Measurements from ENCODE around the gene SPRYD4. TPM values are rescaled to one million over a fixed set of nuclear protein-coding genes. Genes with fewer than 3 reads are reported as not detected.
A peak's percentile ranks its signal among the peaks of the same experiment; 100 is the strongest.
"Not testable (repeated sequence)": the region's sequence is repeated elsewhere in the genome, so short reads cannot be mapped to it uniquely, and the experiment has no call there.

The SPRYD4 gene
- polyA plus RNA-seq, 4 donors, result 1.4 to 4.7 (median 2.6) TPM

DNA sequence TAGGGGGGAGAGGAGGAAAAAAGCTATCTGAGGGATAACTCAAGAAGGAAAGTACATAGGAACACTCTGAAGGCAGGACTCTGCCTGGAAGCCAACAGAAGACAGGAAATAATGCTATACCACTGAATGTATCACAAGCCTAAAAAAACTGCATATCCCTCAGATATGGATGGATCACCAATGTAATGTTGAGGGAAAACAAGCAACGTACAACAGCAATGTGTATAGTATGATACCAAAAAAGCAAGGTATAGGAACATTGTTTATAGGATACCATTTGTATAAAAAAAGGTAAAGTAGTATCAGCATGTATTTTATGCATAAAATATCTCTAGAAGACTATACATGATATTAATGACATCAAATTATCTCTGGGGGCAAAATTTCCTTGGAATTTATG is 16.2 kb downstream of the SPRYD4 start:
- FAIRE-seq (no peak), DNase-seq (no peak)
- Histone ChIP-seq H3K4me1 (ENCODE audit: control insufficient read depth in 3 of 3, insufficient read depth in 2 of 3, low read depth in 1 of 3, low read length in 2 of 3) (peaks cover 0 to 14% (median 4%) of the 10 kb centered on the region in 3 donors), H3K4me3 (ENCODE audit: low read depth in 1 of 3, low read length in 3 of 3) (no peak overlapping the region), H3K27ac (ENCODE audit: low read depth in 1 of 3, low read length in 2 of 3) (no peak overlapping the region), H3K27me3 (ENCODE audit: control insufficient read depth in 3 of 3, insufficient read depth in 3 of 3, low read length in 3 of 3) (peaks cover 0 to 20% (median 1%) of the 10 kb centered on the region in 3 donors), H3K36me3 (ENCODE audit: control insufficient read depth in 3 of 3, insufficient read depth in 2 of 3, low read depth in 1 of 3, low read length in 3 of 3) (peaks cover 0 to 2% (median 0%) of the 10 kb centered on the region in 3 donors), H3K9me3 (ENCODE audit: control insufficient read depth in 2 of 2, insufficient read depth in 1 of 2, low read depth in 1 of 2, low read length in 1 of 2) (peaks cover 0 to 4% of the 10 kb centered on the region in 2 donors)
- WGBS, 3 donors, result 83 to 100% (median 97%) methylated on average over 1 of the region's 1 CpG

DNA sequence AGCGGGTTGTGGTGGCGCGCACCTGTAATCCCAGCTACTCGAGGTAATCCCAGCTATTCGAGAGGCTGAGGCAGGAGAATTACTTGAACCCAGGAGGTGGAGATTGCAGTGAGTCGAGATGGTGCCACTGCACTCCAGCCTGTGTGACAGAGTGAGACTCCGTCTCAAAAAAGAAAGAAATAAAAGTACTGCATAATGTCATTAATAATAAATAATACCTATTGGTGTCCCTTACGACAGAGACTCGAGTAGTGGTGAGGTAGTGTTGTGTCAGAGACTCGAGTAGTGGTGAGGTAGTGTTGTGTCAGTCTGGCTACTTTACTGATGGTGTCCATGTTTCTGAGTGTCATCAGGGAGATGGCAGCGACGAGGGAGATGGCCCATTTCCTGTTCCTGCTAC is 18.3 kb downstream of the SPRYD4 start:
- Histone ChIP-seq H3K36me3 (ENCODE audit: control insufficient read depth in 3 of 3, insufficient read depth in 2 of 3, low read depth in 1 of 3, low read length in 3 of 3) (no peaks in the 10 kb centered on the region), H3K27ac (ENCODE audit: low read depth in 1 of 3, low read length in 2 of 3) (no peak overlapping the region), H3K9me3 (ENCODE audit: control insufficient read depth in 2 of 2, insufficient read depth in 1 of 2, low read depth in 1 of 2, low read length in 1 of 2) (peaks cover 0 to 4% of the 10 kb centered on the region in 2 donors), H3K4me3 (ENCODE audit: low read depth in 1 of 3, low read length in 3 of 3) (no peak overlapping the region), H3K27me3 (ENCODE audit: control insufficient read depth in 3 of 3, insufficient read depth in 3 of 3, low read length in 3 of 3) (peaks cover 0 to 23% (median 1%) of the 10 kb centered on the region in 3 donors), H3K4me1 (ENCODE audit: control insufficient read depth in 3 of 3, insufficient read depth in 2 of 3, low read depth in 1 of 3, low read length in 2 of 3) (peaks cover 0 to 14% (median 4%) of the 10 kb centered on the region in 3 donors)
- FAIRE-seq (no peak), DNase-seq (no peak)
- 84 to 87% (median 85%) methylated on average over 12 of the region's 12 CpGs for WGBS, 3 donors

DNA sequence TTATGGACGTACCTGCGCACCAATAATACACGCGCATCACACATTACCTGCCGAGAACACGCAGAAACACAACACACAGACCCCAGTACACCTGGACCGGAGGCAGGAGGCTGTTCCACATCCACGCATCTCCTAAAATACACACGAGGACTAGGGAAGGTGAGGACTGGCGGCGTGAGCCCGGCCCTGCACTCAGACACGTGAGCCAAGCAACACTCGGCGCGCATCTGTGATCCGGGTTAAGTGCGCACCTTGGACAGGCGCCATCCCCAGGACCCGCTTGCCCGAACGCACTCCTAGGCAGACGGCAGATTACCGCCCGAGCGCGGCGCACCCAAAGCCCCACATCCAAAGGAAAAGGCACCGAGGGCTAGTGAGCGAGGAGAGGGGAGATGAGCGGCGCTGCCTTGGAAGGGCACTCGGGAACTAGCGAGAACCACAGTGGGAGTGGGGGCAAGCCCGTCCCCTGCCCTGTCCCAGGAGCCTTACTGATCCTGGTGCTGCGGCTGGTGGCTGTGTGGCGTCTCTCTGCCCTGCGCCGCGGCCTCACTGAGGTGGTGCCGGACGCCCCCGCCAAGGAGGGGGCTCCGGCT is 19.2 kb downstream of the SPRYD4 start:
- Histone ChIP-seq H3K27ac (ENCODE audit: low read depth in 1 of 3, low read length in 2 of 3) (peak overlapping the region in 1 of 3 donors; percentile 11), H3K27me3 (ENCODE audit: control insufficient read depth in 3 of 3, insufficient read depth in 3 of 3, low read length in 3 of 3) (peaks cover 0 to 23% (median 1%) of the 10 kb centered on the region in 3 donors), H3K4me3 (ENCODE audit: low read depth in 1 of 3, low read length in 3 of 3) (peak overlapping the region; percentile 45 to 58 (median 49)), H3K9me3 (ENCODE audit: control insufficient read depth in 2 of 2, insufficient read depth in 1 of 2, low read depth in 1 of 2, low read length in 1 of 2) (peaks cover 0 to 4% of the 10 kb centered on the region in 2 donors), H3K36me3 (ENCODE audit: control insufficient read depth in 3 of 3, insufficient read depth in 2 of 3, low read depth in 1 of 3, low read length in 3 of 3) (no peaks in the 10 kb centered on the region), H3K4me1 (ENCODE audit: control insufficient read depth in 3 of 3, insufficient read depth in 2 of 3, low read depth in 1 of 3, low read length in 2 of 3) (peaks cover 0 to 14% (median 4%) of the 10 kb centered on the region in 3 donors)
- FAIRE-seq, result no peak
- peak; percentile 34 to 69 for DNase-seq
- 1 to 5% (median 5%) methylated on average over 43 to 44 of the region's 44 CpGs for WGBS, 3 donors

- H3K36me3 ChIP-seq (ENCODE audit: control insufficient read depth in 3 of 3, insufficient read depth in 2 of 3, low read depth in 1 of 3, low read length in 3 of 3), result no peaks in the 10 kb centered on the region
- H3K4me3 ChIP-seq (ENCODE audit: low read depth in 1 of 3, low read length in 3 of 3), result peak within 1 kb of the TSS; percentile 45 to 58 (median 49)
- peak within 1 kb of the TSS in 1 of 3 donors; percentile 11 for H3K27ac ChIP-seq (ENCODE audit: low read depth in 1 of 3, low read length in 2 of 3)
- peaks cover 0 to 4% of the 10 kb centered on the region in 2 donors for H3K9me3 ChIP-seq (ENCODE audit: control insufficient read depth in 2 of 2, insufficient read depth in 1 of 2, low read depth in 1 of 2, low read length in 1 of 2)
- peak; percentile 87 to 89 for DNase-seq
- peaks cover 0 to 23% (median 1%) of the 10 kb centered on the region in 3 donors for H3K27me3 ChIP-seq (ENCODE audit: control insufficient read depth in 3 of 3, insufficient read depth in 3 of 3, low read length in 3 of 3)
- peaks cover 0 to 14% (median 4%) of the 10 kb centered on the region in 3 donors for H3K4me1 ChIP-seq (ENCODE audit: control insufficient read depth in 3 of 3, insufficient read depth in 2 of 3, low read depth in 1 of 3, low read length in 2 of 3)
- 16 to 22% (median 20%) methylated on average over 57 to 59 of the region's 59 CpGs for WGBS, 3 donors
- FAIRE-seq, result no peak
Observed at GRCh38 chr12:56488041-56488955, 19.9 kb downstream of the SPRYD4 start, which contains the start of gene GLS2. Gene GLS2 (minus strand): TSS chr12:56488161. CDS start chr12:56488118, 43 bp downstream.

- Histone ChIP-seq H3K4me1 (ENCODE audit: control insufficient read depth in 3 of 3, insufficient read depth in 2 of 3, low read depth in 1 of 3, low read length in 2 of 3) (peaks cover 0 to 14% (median 4%) of the 10 kb centered on the region in 3 donors), H3K4me3 (ENCODE audit: low read depth in 1 of 3, low read length in 3 of 3) (no peak overlapping the region), H3K36me3 (ENCODE audit: control insufficient read depth in 3 of 3, insufficient read depth in 2 of 3, low read depth in 1 of 3, low read length in 3 of 3) (no peaks in the 10 kb centered on the region), H3K9me3 (ENCODE audit: control insufficient read depth in 2 of 2, insufficient read depth in 1 of 2, low read depth in 1 of 2, low read length in 1 of 2) (peaks cover 0 to 22% of the 10 kb centered on the region in 2 donors), H3K27ac (ENCODE audit: low read depth in 1 of 3, low read length in 2 of 3) (no peak overlapping the region), H3K27me3 (ENCODE audit: control insufficient read depth in 3 of 3, insufficient read depth in 3 of 3, low read length in 3 of 3) (peaks cover 0 to 23% (median 1%) of the 10 kb centered on the region in 3 donors)
- DNase-seq (peak; percentile 37 to 54), FAIRE-seq (no peak)
Observed at GRCh38 chr12:56490360-56490759, 22.0 kb downstream of the SPRYD4 start.

DNA sequence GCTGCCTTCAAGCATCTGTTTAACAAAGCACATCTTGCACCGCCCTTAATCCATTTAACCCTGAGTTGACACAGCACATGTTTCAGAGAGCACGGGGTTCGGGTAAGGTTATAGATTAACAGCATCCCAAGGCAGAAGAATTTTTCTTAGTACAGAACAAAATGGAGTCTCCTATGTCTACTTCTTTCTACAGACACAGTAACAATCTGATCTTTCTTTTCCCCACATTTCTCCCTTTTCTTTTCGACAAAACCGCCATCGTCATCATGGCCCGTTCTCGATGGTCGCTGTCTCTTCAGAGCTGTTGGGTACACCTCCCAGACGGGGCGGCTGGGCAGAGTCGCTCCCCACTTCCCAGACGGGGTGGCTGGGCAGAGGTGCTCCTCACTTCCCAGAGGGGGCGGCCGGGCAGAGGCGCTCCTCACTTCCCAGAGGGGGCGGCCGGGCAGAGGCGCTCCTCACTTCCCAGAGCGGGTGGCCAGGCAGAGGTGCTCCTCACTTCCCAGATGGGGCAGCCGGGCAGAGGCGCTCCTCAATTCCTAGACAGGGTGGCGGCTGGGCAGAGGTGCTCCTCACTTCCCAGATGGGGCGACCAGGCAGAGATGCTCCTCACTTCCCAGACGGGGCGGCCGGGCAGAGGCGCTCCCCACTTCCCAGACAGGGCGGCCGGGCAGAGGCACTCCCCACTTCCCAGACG is 25.2 kb downstream of the SPRYD4 start:
- H3K27ac ChIP-seq (ENCODE audit: low read depth in 1 of 3, low read length in 2 of 3); H3K4me3 ChIP-seq (ENCODE audit: low read depth in 1 of 3, low read length in 3 of 3); H3K36me3 ChIP-seq (ENCODE audit: control insufficient read depth in 3 of 3, insufficient read depth in 2 of 3, low read depth in 1 of 3, low read length in 3 of 3); DNase-seq; FAIRE-seq; H3K4me1 ChIP-seq (ENCODE audit: control insufficient read depth in 3 of 3, insufficient read depth in 2 of 3, low read depth in 1 of 3, low read length in 2 of 3): not testable (repeated sequence)
- WGBS, 3 donors, result 89 to 91% (median 90%) methylated on average over 30 to 31 of the region's 31 CpGs
- peaks cover 0 to 22% of the 10 kb centered on the region in 2 donors for H3K9me3 ChIP-seq (ENCODE audit: control insufficient read depth in 2 of 2, insufficient read depth in 1 of 2, low read depth in 1 of 2, low read length in 1 of 2)
- H3K27me3 ChIP-seq (ENCODE audit: control insufficient read depth in 3 of 3, insufficient read depth in 3 of 3, low read length in 3 of 3), result peaks cover 0 to 21% (median 1%) of the 10 kb centered on the region in 3 donors

DNA sequence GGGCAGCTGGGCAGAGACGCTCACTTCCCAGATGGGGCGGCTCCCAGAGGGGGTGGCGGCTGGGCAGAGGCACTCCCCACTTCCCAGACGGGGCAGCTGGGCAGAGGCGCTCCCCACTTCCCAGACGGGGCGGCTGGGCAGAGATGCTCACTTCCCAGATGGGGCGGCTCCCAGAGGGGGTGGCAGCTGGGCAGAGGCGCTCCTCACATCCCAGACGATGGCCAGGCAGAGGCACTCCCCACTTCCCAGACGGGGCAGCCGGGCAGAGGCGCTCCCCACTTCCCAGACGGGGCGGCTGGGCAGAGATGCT is 25.7 kb downstream of the SPRYD4 start:
- 93 to 97% (median 93%) methylated on average over 14 to 15 of the region's 15 CpGs for WGBS, 3 donors
- FAIRE-seq; H3K36me3 ChIP-seq (ENCODE audit: control insufficient read depth in 3 of 3, insufficient read depth in 2 of 3, low read depth in 1 of 3, low read length in 3 of 3); H3K27ac ChIP-seq (ENCODE audit: low read depth in 1 of 3, low read length in 2 of 3); DNase-seq; H3K4me1 ChIP-seq (ENCODE audit: control insufficient read depth in 3 of 3, insufficient read depth in 2 of 3, low read depth in 1 of 3, low read length in 2 of 3); H3K4me3 ChIP-seq (ENCODE audit: low read depth in 1 of 3, low read length in 3 of 3): not testable (repeated sequence)
- Histone ChIP-seq H3K9me3 (ENCODE audit: control insufficient read depth in 2 of 2, insufficient read depth in 1 of 2, low read depth in 1 of 2, low read length in 1 of 2) (peaks cover 0 to 19% of the 10 kb centered on the region in 2 donors), H3K27me3 (ENCODE audit: control insufficient read depth in 3 of 3, insufficient read depth in 3 of 3, low read length in 3 of 3) (peaks cover 0 to 16% (median 0%) of the 10 kb centered on the region in 3 donors)

DNA sequence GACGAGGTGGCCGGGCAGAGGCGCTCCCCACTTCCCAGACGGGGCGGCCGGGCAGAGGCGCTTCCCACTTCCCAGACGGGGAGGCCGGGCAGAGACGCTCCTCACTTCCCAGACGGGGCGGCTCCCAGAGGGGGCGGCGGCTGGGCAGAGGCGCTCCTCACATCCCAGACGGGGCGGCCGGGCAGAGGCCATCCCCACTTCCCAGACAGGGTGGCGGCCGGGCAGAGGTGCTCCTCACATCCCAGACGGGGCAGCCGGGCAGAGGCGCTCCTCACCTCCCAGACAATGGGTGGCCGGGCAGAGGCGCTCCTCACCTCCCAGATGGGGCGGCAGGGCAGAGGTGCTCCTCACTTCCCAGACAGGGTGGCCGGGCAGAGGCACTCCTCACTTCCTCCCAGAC is 26.1 kb downstream of the SPRYD4 start:
- peaks cover 0 to 14% (median 0%) of the 10 kb centered on the region in 3 donors for H3K27me3 ChIP-seq (ENCODE audit: control insufficient read depth in 3 of 3, insufficient read depth in 3 of 3, low read length in 3 of 3)
- not testable (repeated sequence) for H3K4me1 ChIP-seq (ENCODE audit: control insufficient read depth in 3 of 3, insufficient read depth in 2 of 3, low read depth in 1 of 3, low read length in 2 of 3); H3K27ac ChIP-seq (ENCODE audit: low read depth in 1 of 3, low read length in 2 of 3); H3K36me3 ChIP-seq (ENCODE audit: control insufficient read depth in 3 of 3, insufficient read depth in 2 of 3, low read depth in 1 of 3, low read length in 3 of 3); H3K4me3 ChIP-seq (ENCODE audit: low read depth in 1 of 3, low read length in 3 of 3); FAIRE-seq; DNase-seq
- 96 to 97% (median 97%) methylated on average over 22 to 27 of the region's 27 CpGs for WGBS, 3 donors
- H3K9me3 ChIP-seq (ENCODE audit: control insufficient read depth in 2 of 2, insufficient read depth in 1 of 2, low read depth in 1 of 2, low read length in 1 of 2), result peaks cover 0 to 19% of the 10 kb centered on the region in 2 donors

Measured in small intestine (tissue), 7 donors.